ENCODE measurements around the gene GRK7. TPM values are rescaled to one million over a fixed set of nuclear protein-coding genes. Genes with fewer than 3 reads are reported as not detected.
A peak's percentile ranks its signal among the peaks of the same experiment; 100 is the strongest.

Gene GRK7
- total and polyA plus RNA-seq, 9 of the 15 experiments (the other 6 are each of a cell fraction or from before 2014, with no cell fraction given): 0.01 to 0.08 (median 0.04) TPM; not detected in 3

GRCh38 chr3:141804778-141805639 is 41.8 kb downstream of the GRK7 start (continued):
- TF ChIP-seq ZNF217 (CRISPR knock-in tag; IDR thresholded peaks at IDR 0.05): no peak
- peak; percentile 94 for TF ChIP-seq STAT5A (IDR thresholded peaks at IDR 0.05; ENCODE audit: borderline replicate concordance, low read length)
- no peak; the same call in 1 of the 2 replicates for TF ChIP-seq IFI16 (CRISPR knock-in tag; IDR thresholded peaks at IDR 0.05)
- peak; percentile 97 for TF ChIP-seq CBFA2T3 (IDR thresholded peaks at IDR 0.05)
- TF ChIP-seq ZNF76 (CRISPR knock-in tag; IDR thresholded peaks at IDR 0.05; ENCODE audit: borderline replicate concordance): 0 out of 2 replicates have a peak, but pooled peaks have one; percentile 10
- peak; percentile 75; the same call in 1 of the 2 replicates for TF ChIP-seq SNIP1 (IDR thresholded peaks at IDR 0.05; ENCODE audit: low read depth)
- no peak for TF ChIP-seq ZNF507 (tag; conservative IDR thresholded peaks at IDR 0.05)
- TF ChIP-seq TFAP4 (CRISPR knock-in tag; IDR thresholded peaks at IDR 0.05; ENCODE audit: borderline replicate concordance): peak; percentile 63; the same call in 1 of the 2 replicates
- TF ChIP-seq ARID1B (IDR thresholded peaks at IDR 0.05): peak; percentile 99
- TF ChIP-seq ZNF253 (CRISPR knock-in tag; conservative IDR thresholded peaks at IDR 0.05): no peak
- peak; percentile 79 to 80 for TF ChIP-seq NCOA2 (IDR thresholded peaks at IDR 0.05; ENCODE audit: partially characterized antibody in 2 of 2)
- peak; percentile 68; the same call in 1 of the 2 replicates for TF ChIP-seq GATAD2B (IDR thresholded peaks at IDR 0.05; ENCODE audit: borderline replicate concordance)
- TF ChIP-seq NR0B1 (IDR thresholded peaks at IDR 0.05; ENCODE audit: partially characterized antibody): no peak
- peak; percentile 97 for TF ChIP-seq CTBP1 (IDR thresholded peaks at IDR 0.05; ENCODE audit: borderline replicate concordance)
- TF ChIP-seq ZFP1 (CRISPR knock-in tag; IDR thresholded peaks at IDR 0.05): no peak
- TF ChIP-seq FOXK1 (CRISPR knock-in tag; IDR thresholded peaks at IDR 0.05; ENCODE audit: borderline replicate concordance): peak; percentile 88; the same call in 1 of the 2 replicates
- TF ChIP-seq PRDM10 (IDR thresholded peaks at IDR 0.05; ENCODE audit: partially characterized antibody): peak; percentile 26
- TF ChIP-seq LCOR (CRISPR knock-in tag; IDR thresholded peaks at IDR 0.05): peak; percentile 91
- no peak for TF ChIP-seq SLC30A9 (CRISPR knock-in tag; IDR thresholded peaks at IDR 0.05)

Measured in K562 (cell line).